ENCODE data around the gene APP.

The APP gene

GRCh38 chr21:26110715-26111114 lies 59.9 kb downstream of the APP start:
- Histone ChIP-seq H3K4me2 (no peak overlapping the region), H3K36me3 (peaks cover 67% of the 10 kb centered on the region), H4K20me1 (peaks cover 60% of the 10 kb centered on the region), H3K4me1 (peaks cover 23% of the 10 kb centered on the region), H3K9ac (no peak overlapping the region), H3K27ac (no peak overlapping the region), H3K4me3 (no peak overlapping the region), H3K9me3 (peaks cover 15% of the 10 kb centered on the region), H3K27me3 (no peaks in the 10 kb centered on the region)
- TF ChIP-seq Cebpa-rat (IDR thresholded peaks at IDR 0.05), result no peak

- no peak for TF ChIP-seq Cebpa-rat (IDR thresholded peaks at IDR 0.05)
- Histone ChIP-seq H3K36me3 (peaks cover 86% of the 10 kb centered on the region), H3K9me3 (peaks cover 40% of the 10 kb centered on the region), H3K4me1 (peaks cover 18% of the 10 kb centered on the region), H3K27ac (peak overlapping the region; percentile 41), H3K27me3 (no peaks in the 10 kb centered on the region), H3K4me3 (no peak overlapping the region), H3K4me2 (peak overlapping the region; percentile 62), H3K9ac (0 out of 2 replicates have a peak overlapping the region, but pooled peaks have one; percentile 28), H4K20me1 (peaks cover 40% of the 10 kb centered on the region)
These were observed 63.1 kb downstream of the APP start for GRCh38 chr21:26107429-26107828.

GRCh38 chr21:26106562-26106961 lies 64.0 kb downstream of the APP start:
- H3K9ac ChIP-seq, result no peak overlapping the region
- peaks cover 31% of the 10 kb centered on the region for H4K20me1 ChIP-seq
- H3K27ac ChIP-seq, result no peak overlapping the region
- TF ChIP-seq Cebpa-rat (IDR thresholded peaks at IDR 0.05), result no peak
- H3K9me3 ChIP-seq, result peaks cover 40% of the 10 kb centered on the region
- no peak overlapping the region for H3K4me3 ChIP-seq
- H3K36me3 ChIP-seq, result peaks cover 78% of the 10 kb centered on the region
- H3K4me2 ChIP-seq, result no peak overlapping the region
- H3K27me3 ChIP-seq, result no peaks in the 10 kb centered on the region
- peaks cover 18% of the 10 kb centered on the region for H3K4me1 ChIP-seq

GRCh38 chr21:26105819-26106218 lies 64.8 kb downstream of the APP start:
- no peak overlapping the region for H3K4me3 ChIP-seq
- TF ChIP-seq Cebpa-rat (IDR thresholded peaks at IDR 0.05), result no peak
- peaks cover 18% of the 10 kb centered on the region for H3K4me1 ChIP-seq
- H3K9ac ChIP-seq, result no peak overlapping the region
- no peak overlapping the region for H3K27ac ChIP-seq
- H3K36me3 ChIP-seq, result peaks cover 81% of the 10 kb centered on the region
- no peaks in the 10 kb centered on the region for H3K27me3 ChIP-seq
- peaks cover 34% of the 10 kb centered on the region for H4K20me1 ChIP-seq
- H3K9me3 ChIP-seq, result peaks cover 40% of the 10 kb centered on the region
- H3K4me2 ChIP-seq, result no peak overlapping the region

GRCh38 chr21:26100573-26100972 lies 70.0 kb downstream of the APP start:
- no peak overlapping the region for H3K27ac ChIP-seq
- H3K4me2 ChIP-seq, result no peak overlapping the region
- H4K20me1 ChIP-seq, result peaks cover 69% of the 10 kb centered on the region
- no peak overlapping the region for H3K9ac ChIP-seq
- no peak overlapping the region for H3K4me3 ChIP-seq
- no peaks in the 10 kb centered on the region for H3K4me1 ChIP-seq
- peaks cover 24% of the 10 kb centered on the region for H3K9me3 ChIP-seq
- H3K36me3 ChIP-seq, result peaks cover 57% of the 10 kb centered on the region
- no peak for TF ChIP-seq Cebpa-rat (IDR thresholded peaks at IDR 0.05)
- no peaks in the 10 kb centered on the region for H3K27me3 ChIP-seq

GRCh38 chr21:26099610-26100219 lies 70.9 kb downstream of the APP start:
- Histone ChIP-seq H3K27me3 (no peaks in the 10 kb centered on the region), H3K9me3 (peaks cover 18% of the 10 kb centered on the region), H3K9ac (no peak overlapping the region), H3K4me2 (no peak overlapping the region), H3K27ac (no peak overlapping the region), H3K36me3 (peaks cover 59% of the 10 kb centered on the region), H3K4me3 (no peak overlapping the region), H3K4me1 (no peaks in the 10 kb centered on the region), H4K20me1 (peaks cover 75% of the 10 kb centered on the region)
- TF ChIP-seq Cebpa-rat (IDR thresholded peaks at IDR 0.05), result no peak

- Histone ChIP-seq H3K36me3 (peaks cover 50% of the 10 kb centered on the region), H3K27me3 (no peaks in the 10 kb centered on the region), H3K4me2 (no peak overlapping the region), H4K20me1 (peaks cover 80% of the 10 kb centered on the region), H3K9ac (no peak overlapping the region), H3K4me3 (no peak overlapping the region), H3K9me3 (peaks cover 9% of the 10 kb centered on the region), H3K27ac (no peak overlapping the region), H3K4me1 (no peaks in the 10 kb centered on the region)
- TF ChIP-seq Cebpa-rat (IDR thresholded peaks at IDR 0.05), result no peak
These were observed 71.7 kb downstream of the APP start for GRCh38 chr21:26098772-26099397.

- no peak overlapping the region for H3K4me2 ChIP-seq
- peaks cover 36% of the 10 kb centered on the region for H3K36me3 ChIP-seq
- no peak for TF ChIP-seq Cebpa-rat (IDR thresholded peaks at IDR 0.05)
- H3K4me1 ChIP-seq, result no peaks in the 10 kb centered on the region
- no peak overlapping the region for H3K27ac ChIP-seq
- H3K9me3 ChIP-seq, result no peaks in the 10 kb centered on the region
- no peaks in the 10 kb centered on the region for H3K27me3 ChIP-seq
- no peak overlapping the region for H3K9ac ChIP-seq
- H4K20me1 ChIP-seq, result peaks cover 85% of the 10 kb centered on the region
- H3K4me3 ChIP-seq, result no peak overlapping the region
These were observed 73.1 kb downstream of the APP start for GRCh38 chr21:26097475-26097874.

- no peak overlapping the region for H3K4me3 ChIP-seq
- no peaks in the 10 kb centered on the region for H3K9me3 ChIP-seq
- no peak overlapping the region for H3K9ac ChIP-seq
- no peak overlapping the region for H3K27ac ChIP-seq
- H3K4me1 ChIP-seq, result no peaks in the 10 kb centered on the region
- H3K36me3 ChIP-seq, result peaks cover 35% of the 10 kb centered on the region
- H4K20me1 ChIP-seq, result peaks cover 90% of the 10 kb centered on the region
- H3K4me2 ChIP-seq, result no peak overlapping the region
- no peak for TF ChIP-seq Cebpa-rat (IDR thresholded peaks at IDR 0.05)
- H3K27me3 ChIP-seq, result no peaks in the 10 kb centered on the region
These were observed 73.8 kb downstream of the APP start for GRCh38 chr21:26096494-26097371.

- Histone ChIP-seq H3K4me1 (no peaks in the 10 kb centered on the region), H3K9ac (no peak overlapping the region), H3K9me3 (no peaks in the 10 kb centered on the region), H3K27me3 (no peaks in the 10 kb centered on the region), H4K20me1 (peaks cover 92% of the 10 kb centered on the region), H3K4me2 (no peak overlapping the region), H3K27ac (no peak overlapping the region), H3K4me3 (no peak overlapping the region), H3K36me3 (peaks cover 38% of the 10 kb centered on the region)
- no peak for TF ChIP-seq Cebpa-rat (IDR thresholded peaks at IDR 0.05)
These were observed 75.4 kb downstream of the APP start for GRCh38 chr21:26095131-26095530.
